GM19468 (cell line): Measurements from ENCODE around the gene TPSB2.
"Not testable (repeated sequence)": the region's sequence is repeated elsewhere in the genome, so short reads cannot be mapped to it uniquely, and the experiment has no call there.

Source experiments
- ATAC-seq: cut with Tn5 transposase; IDR thresholded peaks from one replicate; pipeline ENCODE4 v1.9.1; 2021; ENCODE audit warnings: mild to moderate bottlenecking, moderate library complexity, moderate number of reproducible peaks; ENCODE audit not compliant: unreplicated experiment; ENCODE audit errors: extremely low read depth

The TPSB2 gene

DNA sequence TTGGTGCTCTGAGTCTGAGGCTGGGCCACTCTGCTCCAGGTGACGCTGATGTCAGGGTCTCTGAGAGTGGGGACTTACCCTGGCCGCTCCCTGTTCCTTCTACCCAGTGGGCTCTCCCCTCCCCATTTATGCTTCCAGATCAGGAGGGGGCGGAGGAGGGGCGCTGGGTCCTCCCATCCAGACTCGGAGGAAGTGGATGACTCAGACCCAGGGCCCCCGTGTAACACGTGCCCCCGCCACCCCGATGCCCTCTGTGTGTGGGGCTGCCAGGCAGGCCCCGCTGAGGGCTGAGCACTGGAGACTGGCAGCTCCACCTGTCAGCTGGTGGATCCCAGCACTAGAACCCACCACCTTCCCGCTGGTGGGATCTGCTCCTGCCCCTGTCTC lies at the start of gene TPSB2:
TPSB2 (minus strand) TSS at position 101 of the 387 bp plus-strand sequence. CDS start 233 bp downstream, outside the sequence.
- ATAC-seq, result not testable (repeated sequence)

DNA sequence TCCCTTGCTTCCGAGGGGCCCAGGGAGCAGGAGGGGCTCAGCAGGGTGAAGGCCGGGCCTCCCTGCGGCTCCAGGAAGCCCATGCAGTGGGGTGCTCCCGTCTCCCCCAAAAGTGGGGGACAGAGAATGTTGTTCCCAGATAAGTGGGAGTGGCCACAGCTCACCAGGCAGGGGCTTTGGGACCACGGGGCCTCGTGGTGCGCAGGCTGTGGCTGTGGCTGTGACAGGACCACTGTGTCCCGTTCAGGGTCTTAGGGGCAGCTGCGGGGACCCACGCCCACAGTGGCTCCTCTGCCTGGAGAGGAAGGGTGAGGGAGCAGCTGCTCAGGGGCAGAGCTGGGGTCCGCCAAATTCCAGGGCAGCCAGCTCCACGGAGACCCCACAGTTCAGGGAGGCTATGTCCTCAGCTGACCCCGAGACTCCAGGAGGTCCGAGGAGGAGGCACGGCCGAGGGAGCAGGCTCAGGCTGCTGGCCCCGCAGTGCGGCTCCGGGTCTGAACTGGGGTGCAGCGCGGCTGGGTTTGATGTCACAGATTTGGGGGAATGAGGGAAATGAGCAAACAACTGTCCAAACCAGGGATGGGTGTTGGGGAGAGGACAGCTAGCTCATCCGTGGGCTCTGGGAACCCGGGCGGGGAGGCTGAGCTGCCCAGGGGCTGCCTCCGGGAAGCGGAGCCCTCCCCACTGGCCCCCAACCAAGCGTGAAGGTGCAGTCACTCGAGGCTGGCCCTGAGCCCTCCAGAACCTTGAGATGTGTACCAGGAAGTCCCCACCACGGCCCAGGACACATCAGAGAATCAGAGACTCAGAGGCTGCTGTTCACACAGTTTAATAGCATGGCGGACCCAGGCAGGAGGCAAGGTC lies 49.3 kb upstream of the TPSB2 start:
- no peak for ATAC-seq

DNA sequence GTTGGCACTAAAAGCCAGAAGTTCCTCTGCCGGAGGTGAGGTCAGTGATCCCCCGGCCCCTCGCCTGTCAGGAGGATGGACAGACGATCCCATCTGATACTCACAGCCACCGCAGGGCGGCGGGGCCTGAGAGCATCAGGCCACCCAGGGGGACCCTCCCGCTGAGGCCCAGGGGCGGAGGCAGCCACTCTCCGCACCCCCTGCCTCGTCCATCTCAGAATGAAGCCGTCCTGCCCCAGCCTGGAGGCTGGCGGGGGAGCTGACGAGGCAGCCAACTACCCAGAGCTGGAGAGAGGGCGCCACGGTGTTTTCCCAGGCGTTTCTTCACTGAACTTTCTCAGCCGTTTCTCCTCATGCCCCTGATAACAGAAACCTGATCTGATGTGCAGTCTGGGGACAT lies 48.5 kb upstream of the TPSB2 start:
- no peak for ATAC-seq

- no peak for ATAC-seq
Observed at GRCh38 chr16:1277617-1278282, 47.8 kb upstream of the TPSB2 start.

GRCh38 chr16:1277151-1277598 lies 47.2 kb upstream of the TPSB2 start:
- ATAC-seq, result no peak

DNA sequence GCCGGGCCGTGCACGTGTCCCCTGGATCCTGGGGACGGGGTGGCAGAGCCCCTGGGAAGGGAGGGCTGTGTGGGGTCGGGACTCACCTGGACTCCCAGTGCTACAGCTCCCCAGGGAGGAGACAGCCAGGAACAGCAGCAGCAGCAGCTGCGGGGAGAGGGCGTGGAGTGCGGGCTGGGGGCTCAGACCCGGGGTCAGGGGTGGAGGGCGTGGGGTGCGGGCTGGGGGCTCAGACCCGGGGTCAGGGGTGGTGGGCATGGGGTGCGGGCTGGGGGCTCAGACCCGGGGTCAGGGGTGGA lies 46.5 kb upstream of the TPSB2 start:
- no peak for ATAC-seq

- ATAC-seq, result no peak
Observed at GRCh38 chr16:1275791-1276579, 46.0 kb upstream of the TPSB2 start.

- ATAC-seq, result no peak
Observed at GRCh38 chr16:1274767-1275166, 44.8 kb upstream of the TPSB2 start.

DNA sequence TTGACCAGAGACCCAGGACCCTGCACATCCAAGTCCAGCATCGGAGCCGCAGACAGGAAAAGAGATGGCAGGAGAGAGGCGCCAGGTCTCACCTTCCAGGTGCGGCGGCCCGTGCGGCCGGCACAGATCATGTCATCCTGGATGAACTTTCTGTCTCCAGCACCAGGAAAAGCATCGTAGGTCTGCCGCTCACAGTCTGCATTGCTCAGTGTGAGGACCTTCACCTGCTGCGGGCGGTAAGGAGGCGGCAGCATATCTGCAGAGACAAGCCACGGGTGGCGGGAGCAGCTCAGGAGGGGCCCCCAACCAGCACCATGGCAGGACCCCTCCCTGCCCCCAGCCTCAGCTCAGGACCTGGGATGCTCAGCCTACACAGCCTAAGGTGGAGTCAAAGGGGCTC lies 43.8 kb upstream of the TPSB2 start:
- ATAC-seq, result no peak

DNA sequence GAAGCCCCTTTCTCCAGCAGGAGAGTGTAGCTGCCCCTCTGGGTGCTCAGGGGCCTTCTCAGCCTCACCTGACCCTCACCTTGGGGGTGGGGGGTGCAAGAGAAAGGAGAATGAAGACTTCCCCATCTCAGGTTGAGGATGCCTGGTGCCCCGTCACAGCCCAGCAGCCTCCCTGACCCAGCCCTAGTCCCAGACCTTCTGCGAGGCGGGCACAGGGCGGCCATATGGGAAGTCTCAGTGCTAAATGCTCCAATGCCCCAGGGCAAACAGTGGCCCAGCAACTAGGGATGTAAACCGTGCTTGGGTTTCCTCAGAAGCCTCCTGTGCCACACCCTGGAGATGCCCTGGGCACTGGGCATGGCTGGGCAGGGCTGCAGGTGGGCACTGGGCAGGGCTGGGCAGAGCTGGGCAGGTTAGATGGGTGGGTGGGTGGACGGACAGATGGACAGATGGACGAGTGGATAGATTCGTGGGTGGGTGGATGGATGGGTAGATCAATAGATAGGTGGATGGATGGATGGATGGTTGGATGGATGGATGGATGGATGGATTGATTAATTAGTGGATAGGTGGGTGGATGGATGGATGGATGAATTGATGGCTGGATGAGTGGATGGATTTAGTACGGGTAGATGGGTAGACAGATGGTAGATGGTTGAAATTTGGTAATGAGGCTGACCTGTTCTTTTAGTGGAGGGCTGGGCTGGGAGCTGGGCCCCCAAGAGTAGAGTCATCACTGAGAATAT lies 42.6 kb upstream of the TPSB2 start:
- no peak for ATAC-seq

- ATAC-seq, result not testable (repeated sequence)
Observed at GRCh38 chr16:1271724-1272413, 41.9 kb upstream of the TPSB2 start.

GRCh38 chr16:1271380-1271723 lies 41.4 kb upstream of the TPSB2 start:
- no peak for ATAC-seq

DNA sequence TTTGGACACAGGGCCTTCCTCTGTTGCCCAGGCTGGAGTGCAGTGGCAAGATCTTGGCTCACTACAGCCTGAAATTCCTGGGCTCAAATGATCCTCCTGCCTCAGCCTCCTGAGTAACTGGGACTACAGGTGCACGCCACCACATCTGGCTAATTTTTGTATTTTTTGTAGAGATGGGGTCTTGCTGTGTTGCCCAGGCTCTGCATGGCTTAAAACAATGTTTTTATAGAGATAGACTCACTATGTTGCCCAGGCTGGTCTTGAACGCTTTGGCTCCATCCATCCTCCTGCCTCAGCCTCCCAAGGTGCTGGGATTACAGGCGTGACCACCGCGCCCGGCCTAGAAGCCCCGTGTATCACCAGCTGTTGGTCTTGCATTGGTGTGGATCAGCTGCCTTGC lies 39.4 kb upstream of the TPSB2 start:
- not testable (repeated sequence) for ATAC-seq

- ATAC-seq, result no peak
Observed at GRCh38 chr16:1265826-1266225, 35.8 kb upstream of the TPSB2 start.

GRCh38 chr16:1265090-1265630 lies 35.2 kb upstream of the TPSB2 start:
- ATAC-seq, result no peak

GRCh38 chr16:1264345-1265089 lies 34.5 kb upstream of the TPSB2 start:
- ATAC-seq, result no peak

DNA sequence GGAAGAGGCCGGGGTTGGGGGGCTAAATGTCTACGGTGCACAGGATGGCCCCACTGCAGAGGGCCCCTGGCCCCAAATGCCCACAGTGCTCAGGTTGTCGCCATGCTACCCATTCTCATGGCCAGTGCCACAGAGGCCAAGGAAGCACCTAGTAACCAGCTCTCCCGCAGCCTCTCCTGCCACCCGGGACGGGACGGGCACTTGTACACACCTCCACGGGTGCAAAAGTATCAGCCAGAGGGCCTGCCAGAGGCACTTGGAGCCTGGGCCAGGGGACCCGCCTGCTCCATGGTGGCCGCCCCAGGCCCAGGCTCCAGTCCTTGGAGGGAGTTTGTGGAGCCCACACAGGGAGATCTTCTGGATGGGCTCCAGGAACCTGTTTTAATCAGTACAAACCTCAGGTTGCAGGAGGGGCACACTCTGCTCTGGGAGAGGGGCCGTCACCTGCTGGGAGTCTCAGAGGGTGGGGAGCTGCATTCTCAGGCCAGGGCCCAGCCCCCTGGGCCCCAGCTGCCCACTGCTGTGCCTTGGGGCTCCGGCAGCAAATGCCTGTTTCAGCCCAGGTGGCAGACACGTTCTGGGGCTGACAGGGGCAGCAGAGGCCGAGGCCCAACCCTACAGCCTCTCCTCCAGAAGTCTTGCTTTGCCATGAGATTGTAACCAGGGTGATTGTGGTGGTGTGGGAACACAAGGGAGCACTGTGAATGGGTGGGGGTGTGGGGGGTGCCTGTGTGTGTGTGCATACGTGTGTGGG lies 33.8 kb upstream of the TPSB2 start:
- ATAC-seq, result no peak

DNA sequence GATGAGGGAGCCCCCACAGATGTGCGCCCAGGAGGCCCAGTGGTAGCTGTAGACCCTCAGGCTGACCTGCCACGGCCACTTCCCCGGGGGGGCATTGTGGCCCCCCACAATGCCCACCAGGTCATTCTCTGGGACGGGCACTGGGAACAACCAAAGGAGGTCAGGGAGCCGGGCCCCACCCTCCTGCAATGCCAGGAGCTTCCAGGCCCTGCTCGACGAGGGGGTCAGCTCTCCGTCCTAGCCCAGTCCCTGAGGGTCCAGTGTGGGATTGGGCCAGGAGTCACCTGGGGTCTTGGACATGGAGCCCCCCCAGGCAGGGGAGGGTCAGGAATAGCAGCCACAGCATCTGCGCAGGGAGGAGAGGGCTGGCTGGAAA lies 32.9 kb upstream of the TPSB2 start:
- ATAC-seq, result no peak
